Esophagus squamous epithelium (tissue), 5 donors: ENCODE measurements around the gene CCDC192. TPM values are rescaled to one million over a fixed set of nuclear protein-coding genes. Genes with fewer than 3 reads are reported as not detected.

Experiments
- DNase-seq: peaks from one replicate; lab custom pipeline; 2025; lab: John Stamatoyannopoulos, UW
- H3K27ac ChIP-seq, 4 donors: fragments of 200-600 bp; sonication (generic); one replicate each; pipeline ENCODE4 v1.5.1; 2016 to 2019; ENCODE audit warnings: mild to moderate bottlenecking in 1 of 4
- H3K27me3 ChIP-seq, 4 donors: fragments of 200-600 bp; sonication (generic); 1 replicate in 3 of 4; 2 replicates in 1 of 4; pipeline versions ENCODE4 v1.5.1 to v1.6.0; 2017 to 2021; ENCODE audit warnings: antibody characterized with exemption in 1 of 4
- H3K36me3 ChIP-seq, 3 donors: fragments of 200-600 bp; sonication (generic); one replicate each; pipeline ENCODE4 v1.5.1; 2016 to 2019
- H3K4me1 ChIP-seq, 3 donors: fragments of 200-600 bp; sonication (generic); one replicate each; pipeline ENCODE4 v1.5.1; 2017 to 2019
- H3K4me3 ChIP-seq, 4 donors: fragments of 200-600 bp; sonication (generic); 1 replicate in 3 of 4; 2 replicates in 1 of 4; pipeline ENCODE4 v1.5.1; 2016 to 2019; ENCODE audit warnings: mild to moderate bottlenecking in 2 of 4, moderate library complexity in 1 of 4
- H3K9me3 ChIP-seq, 3 donors: fragments of 200-600 bp; sonication (generic); one replicate each; pipeline ENCODE4 v1.5.1; 2016 to 2019
- CTCF ChIP-seq, 6 experiments: fragments of 450-650 bp in 4 of 6; fragments of 200-600 bp in 2 of 6; sonication (generic) in 2 of 6; IDR thresholded peaks; one replicate each; pipeline ENCODE4 v1.5.1; 2016 to 2019; ENCODE audit warnings: antibody characterized with exemption in 6 of 6, mild to moderate bottlenecking in 4 of 6, moderate library complexity in 4 of 6
- POLR2A ChIP-seq, 4 donors: fragments of 450-650 bp; IDR thresholded peaks; one replicate each; pipeline ENCODE4 v1.6.1; 2017; ENCODE audit warnings: antibody characterized with exemption in 4 of 4, mild to moderate bottlenecking in 4 of 4, moderate library complexity in 3 of 4
- WGBS, 2 donors: methylation state at CpG; one replicate each; pipeline ENCODE4 v1.1.5; 2018; 5-methylcytosine and 5-hydroxymethylcytosine counted together
- intact Hi-C: fragments of 100-400 bp; cut with DNase I; formaldehyde crosslinking; loops from one replicate; pipeline ENCODE4 v1.15.0; 2022
- total RNA-seq, 4 donors: library from RNA; depleted of rRNA; stranded (reverse); fragments of >200 nt; gene quantifications; one replicate each; pipeline ENCODE4 v1.1.0, GENCODE V29; 2016
- donor health status: DM: yes; HTN: yes; CAD: no.

CCDC192 gene
- total RNA-seq, 4 donors from 2014 or later: not detected

DNA sequence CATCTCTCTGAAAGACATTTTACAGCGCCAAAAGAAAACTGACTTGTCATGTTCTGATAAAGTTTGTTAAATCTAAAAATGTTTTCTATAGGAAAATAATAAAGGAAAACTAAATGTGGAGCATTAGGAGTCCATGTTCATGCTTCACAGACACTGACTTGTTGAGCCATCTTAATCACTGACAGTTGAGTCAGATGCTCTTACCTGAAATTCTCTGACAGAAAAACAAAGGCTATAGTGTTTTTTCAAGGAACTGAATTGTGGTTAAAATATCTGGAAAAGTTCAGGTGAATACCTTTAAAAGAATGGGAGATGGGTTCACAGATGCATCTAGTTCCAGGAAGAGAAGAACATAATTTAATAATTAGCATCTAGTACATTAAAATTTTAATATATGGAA is 266.9 kb downstream of the CCDC192 start:
- Histone ChIP-seq H3K4me3 (no peak overlapping the region), H3K9me3 (no peaks in the 10 kb centered on the region), H3K27ac (no peak overlapping the region), H3K36me3 (peaks cover 0 to 8% (median 0%) of the 10 kb centered on the region in 3 donors), H3K27me3 (no peaks in the 10 kb centered on the region), H3K4me1 (no peaks in the 10 kb centered on the region)
- 95% methylated on average over 1 of the region's 1 CpG for WGBS, 2 donors
- DNase-seq: no peak
- intact Hi-C loops: no loop called here
- no peak for TF ChIP-seq POLR2A (IDR thresholded peaks at IDR 0.05)
- TF ChIP-seq CTCF (IDR thresholded peaks at IDR 0.05): no peak

DNA sequence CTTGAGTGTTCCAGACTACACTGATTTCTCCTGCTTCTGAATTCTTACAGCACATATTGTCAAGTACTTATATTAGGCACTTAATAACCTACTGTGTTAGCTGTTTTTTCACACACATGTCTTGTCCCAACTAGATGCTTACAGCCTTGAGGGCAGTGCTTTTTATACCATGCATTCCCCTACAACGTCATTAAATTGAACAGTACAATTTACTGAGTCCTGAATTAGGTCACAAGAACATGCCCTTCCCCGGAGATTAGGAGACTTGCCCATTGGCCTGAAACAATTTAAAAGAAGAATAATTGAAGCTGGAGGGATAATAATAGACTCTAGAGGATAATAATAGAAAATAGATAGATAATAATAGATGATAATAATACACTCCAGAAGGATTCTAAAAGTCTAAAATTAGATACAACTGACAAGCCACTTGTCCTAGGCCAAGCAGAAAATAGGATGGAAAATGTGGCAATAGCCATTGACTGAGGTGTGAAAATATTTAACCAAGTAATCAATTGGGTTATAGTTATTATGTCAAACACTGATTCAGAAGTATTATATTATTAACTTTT is 267.7 kb downstream of the CCDC192 start:
- H3K36me3 ChIP-seq: peaks cover 0 to 7% (median 0%) of the 10 kb centered on the region in 3 donors
- intact Hi-C loops: no loop called here
- H3K9me3 ChIP-seq: no peaks in the 10 kb centered on the region
- TF ChIP-seq CTCF (IDR thresholded peaks at IDR 0.05) (no peak), POLR2A (IDR thresholded peaks at IDR 0.05) (no peak)
- no peaks in the 10 kb centered on the region for H3K4me1 ChIP-seq
- DNase-seq: no peak
- no peak overlapping the region for H3K27ac ChIP-seq
- 54 to 59% methylated on average over 2 of the region's 2 CpGs for WGBS, 2 donors
- H3K27me3 ChIP-seq: no peaks in the 10 kb centered on the region
- H3K4me3 ChIP-seq: no peak overlapping the region

- intact Hi-C loops: no loop called here
Measured at GRCh38 chr5:127975961-127976360, 272.8 kb downstream of the CCDC192 start.

GRCh38 chr5:127976525-127976924 is 273.3 kb downstream of the CCDC192 start:
- no peaks in the 10 kb centered on the region for H3K36me3 ChIP-seq
- DNase-seq: no peak
- no peaks in the 10 kb centered on the region for H3K4me1 ChIP-seq
- H3K27me3 ChIP-seq: no peaks in the 10 kb centered on the region
- no peak overlapping the region for H3K27ac ChIP-seq
- no peak for TF ChIP-seq POLR2A (IDR thresholded peaks at IDR 0.05)
- no peak for TF ChIP-seq CTCF (IDR thresholded peaks at IDR 0.05)
- H3K4me3 ChIP-seq: no peak overlapping the region
- intact Hi-C loops: no loop called here
- H3K9me3 ChIP-seq: no peaks in the 10 kb centered on the region
- WGBS, 2 donors: 75 to 84% methylated on average over 4 of the region's 4 CpGs

More at GRCh38 chr5:127975961-127976360, 272.8 kb downstream of the CCDC192 start:
- no peak for TF ChIP-seq POLR2A (IDR thresholded peaks at IDR 0.05)
- no peak for TF ChIP-seq CTCF (IDR thresholded peaks at IDR 0.05)
- no peaks in the 10 kb centered on the region for H3K36me3 ChIP-seq
- H3K4me1 ChIP-seq: no peaks in the 10 kb centered on the region
- H3K9me3 ChIP-seq: no peaks in the 10 kb centered on the region
- 84 to 90% methylated on average over 2 of the region's 2 CpGs for WGBS, 2 donors
- H3K27ac ChIP-seq: no peak overlapping the region
- H3K27me3 ChIP-seq: no peaks in the 10 kb centered on the region
- H3K4me3 ChIP-seq: no peak overlapping the region
- DNase-seq: no peak

GRCh38 chr5:127976991-127977717 is 274.0 kb downstream of the CCDC192 start:
- Histone ChIP-seq H3K9me3 (no peaks in the 10 kb centered on the region), H3K27me3 (no peaks in the 10 kb centered on the region), H3K4me3 (no peak overlapping the region), H3K4me1 (no peaks in the 10 kb centered on the region), H3K27ac (no peak overlapping the region), H3K36me3 (no peaks in the 10 kb centered on the region)
- WGBS, 2 donors: 60 to 67% methylated on average over 5 of the region's 5 CpGs
- TF ChIP-seq POLR2A (IDR thresholded peaks at IDR 0.05) (no peak), CTCF (IDR thresholded peaks at IDR 0.05) (no peak)
- no peak for DNase-seq
- intact Hi-C loops: no loop called here
